Measurements from ENCODE around the gene BICC1. TPM values are rescaled to one million over a fixed set of nuclear protein-coding genes. Genes with fewer than 3 reads are reported as not detected.

Gene BICC1
- total RNA-seq, 1 donor from 2014 or later: 41.0 TPM

GRCh38 chr10:58840840-58841435 lies 328.3 kb downstream of the BICC1 start:
- no peak for TF ChIP-seq CTCF (IDR thresholded peaks at IDR 0.05)
- Mint-ChIP-seq H3K9me3 (ENCODE audit: unreplicated experiment) (no peaks in the 10 kb centered on the region), H3K27me3 (ENCODE audit: unreplicated experiment) (no peaks in the 10 kb centered on the region), H3K27ac (ENCODE audit: unreplicated experiment) (no peak overlapping the region), H3K36me3 (ENCODE audit: unreplicated experiment) (no peaks in the 10 kb centered on the region), H3K4me1 (ENCODE audit: unreplicated experiment) (peaks cover 14% of the 10 kb centered on the region), H3K4me3 (ENCODE audit: unreplicated experiment) (no peak overlapping the region)
- DNase-seq (ENCODE audit: extremely low spot score, unreplicated experiment): no peak

GRCh38 chr10:58842860-58843376 lies 330.2 kb downstream of the BICC1 start:
- DNase-seq (ENCODE audit: extremely low spot score, unreplicated experiment): no peak
- H3K27ac Mint-ChIP-seq (ENCODE audit: unreplicated experiment): no peak overlapping the region
- peaks cover 7% of the 10 kb centered on the region for H3K4me1 Mint-ChIP-seq (ENCODE audit: unreplicated experiment)
- no peak overlapping the region for H3K4me3 Mint-ChIP-seq (ENCODE audit: unreplicated experiment)
- no peak for TF ChIP-seq CTCF (IDR thresholded peaks at IDR 0.05)
- no peaks in the 10 kb centered on the region for H3K27me3 Mint-ChIP-seq (ENCODE audit: unreplicated experiment)
- peaks cover 6% of the 10 kb centered on the region for H3K9me3 Mint-ChIP-seq (ENCODE audit: unreplicated experiment)
- no peaks in the 10 kb centered on the region for H3K36me3 Mint-ChIP-seq (ENCODE audit: unreplicated experiment)

GRCh38 chr10:58843760-58844159 lies 331.1 kb downstream of the BICC1 start:
- TF ChIP-seq CTCF (IDR thresholded peaks at IDR 0.05): no peak
- Mint-ChIP-seq H3K4me3 (ENCODE audit: unreplicated experiment) (no peak overlapping the region), H3K4me1 (ENCODE audit: unreplicated experiment) (peaks cover 7% of the 10 kb centered on the region), H3K36me3 (ENCODE audit: unreplicated experiment) (no peaks in the 10 kb centered on the region), H3K27me3 (ENCODE audit: unreplicated experiment) (no peaks in the 10 kb centered on the region), H3K9me3 (ENCODE audit: unreplicated experiment) (peaks cover 8% of the 10 kb centered on the region), H3K27ac (ENCODE audit: unreplicated experiment) (no peak overlapping the region)
- no peak for DNase-seq (ENCODE audit: extremely low spot score, unreplicated experiment)

- TF ChIP-seq CTCF (IDR thresholded peaks at IDR 0.05): no peak
- H3K27ac Mint-ChIP-seq (ENCODE audit: unreplicated experiment): no peak overlapping the region
- H3K27me3 Mint-ChIP-seq (ENCODE audit: unreplicated experiment): no peaks in the 10 kb centered on the region
- DNase-seq (ENCODE audit: extremely low spot score, unreplicated experiment): no peak
- no peak overlapping the region for H3K4me3 Mint-ChIP-seq (ENCODE audit: unreplicated experiment)
- no peaks in the 10 kb centered on the region for H3K36me3 Mint-ChIP-seq (ENCODE audit: unreplicated experiment)
- H3K4me1 Mint-ChIP-seq (ENCODE audit: unreplicated experiment): peaks cover 7% of the 10 kb centered on the region
- peaks cover 8% of the 10 kb centered on the region for H3K9me3 Mint-ChIP-seq (ENCODE audit: unreplicated experiment)
Measured at GRCh38 chr10:58844680-58845079, 332.0 kb downstream of the BICC1 start.

- Mint-ChIP-seq H3K27ac (ENCODE audit: unreplicated experiment) (no peak overlapping the region), H3K36me3 (ENCODE audit: unreplicated experiment) (no peaks in the 10 kb centered on the region), H3K9me3 (ENCODE audit: unreplicated experiment) (peaks cover 8% of the 10 kb centered on the region), H3K4me1 (ENCODE audit: unreplicated experiment) (peaks cover 10% of the 10 kb centered on the region), H3K4me3 (ENCODE audit: unreplicated experiment) (no peak overlapping the region), H3K27me3 (ENCODE audit: unreplicated experiment) (no peaks in the 10 kb centered on the region)
- no peak for DNase-seq (ENCODE audit: extremely low spot score, unreplicated experiment)
- no peak for TF ChIP-seq CTCF (IDR thresholded peaks at IDR 0.05)
Measured at GRCh38 chr10:58846856-58847255, 334.2 kb downstream of the BICC1 start.

All from osteocyte (in vitro differentiated cells).